Fibroblast of villous mesenchyme (primary cell): Measurements from ENCODE around the gene COPE. TPM values are rescaled to one million over a fixed set of nuclear protein-coding genes. Genes with fewer than 3 reads are reported as not detected.

Source experiments
- DNase-seq: peaks from one replicate; pipeline ENCODE4 v3.0.0-alpha.2; 2010; ENCODE audit warnings: low read depth
- H3K4me3 ChIP-seq: 2 replicates; pipeline ENCODE4 v1.5.1; 2011; ENCODE audit warnings: low read depth, mild to moderate bottlenecking, low read length
- CTCF ChIP-seq: IDR thresholded peaks from 2 replicates; pipeline ENCODE4 v1.5.1; 2012; ENCODE audit warnings: low read depth, mild to moderate bottlenecking, low read length; ENCODE audit not compliant: insufficient read depth
- total RNA-seq: library from RNA; depleted of rRNA; stranded (reverse); fragments of >200 nt; gene quantifications from 2 replicates; pipeline ENCODE4 v1.2.3, GENCODE V29; 2012

COPE gene
- total RNA-seq, 1 donor: 222 TPM

DNA sequence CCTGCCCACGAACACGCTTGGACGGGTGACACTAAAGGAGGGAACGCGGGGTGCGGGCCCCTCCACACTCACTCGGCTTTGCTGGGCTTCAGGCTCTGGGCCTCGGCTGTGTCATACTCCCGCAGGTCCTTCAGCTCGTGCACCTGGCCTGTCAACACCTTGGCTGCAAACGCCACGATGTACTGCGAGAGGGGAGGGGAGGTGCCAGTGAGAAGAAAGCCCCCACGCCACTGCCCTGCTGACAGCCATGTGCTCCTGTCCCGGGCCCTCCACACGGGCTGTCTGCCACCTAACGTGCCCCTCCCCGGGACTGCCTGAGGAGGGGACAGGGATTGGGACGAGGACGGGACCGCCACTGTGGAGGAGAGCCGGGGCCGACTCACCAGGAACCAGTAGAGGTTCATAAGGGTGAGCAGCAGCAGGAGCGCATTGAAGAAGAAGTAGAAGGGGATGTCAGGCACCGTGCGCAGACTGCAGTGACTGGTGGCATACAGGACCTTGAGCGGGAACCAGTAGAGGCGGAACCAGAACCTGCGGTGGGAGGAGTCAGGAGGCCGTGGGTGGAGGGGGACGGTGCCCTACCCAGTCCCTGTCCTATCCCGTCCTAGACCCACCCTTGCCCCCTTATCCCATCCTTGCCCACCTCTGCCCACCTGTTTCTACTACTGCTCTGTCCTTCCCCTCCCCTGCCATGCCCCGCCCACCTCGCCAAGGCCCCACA is 40.2 kb downstream of the COPE start:
- no peak for DNase-seq
- no peak overlapping the region for H3K4me3 ChIP-seq
- no peak for TF ChIP-seq CTCF

- TF ChIP-seq CTCF: no peak
- H3K4me3 ChIP-seq: no peak overlapping the region
- DNase-seq: no peak
Observed at GRCh38 chr19:18878058-18878797, 41.0 kb downstream of the COPE start.

DNA sequence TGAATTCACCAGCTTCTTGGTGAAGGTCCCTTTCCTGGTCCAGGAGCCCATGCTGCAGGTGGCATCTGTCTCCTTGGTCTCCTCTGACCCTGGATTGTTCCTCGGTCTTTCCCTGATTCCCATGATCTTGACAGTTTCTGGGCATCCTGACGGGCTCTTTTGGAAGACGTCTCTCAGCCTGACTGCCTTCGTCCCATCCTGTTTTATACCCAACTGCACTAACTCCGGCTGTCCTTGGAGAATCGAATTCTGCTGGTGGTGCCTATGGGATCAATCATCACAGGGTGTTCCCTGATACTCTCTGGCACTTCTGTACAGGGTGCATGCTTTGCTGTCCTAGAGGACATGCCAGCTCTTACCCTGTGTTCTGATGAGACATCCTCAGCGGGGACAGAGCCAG is 42.3 kb downstream of the COPE start:
- DNase-seq: no peak
- no peak overlapping the region for H3K4me3 ChIP-seq
- no peak for TF ChIP-seq CTCF

DNA sequence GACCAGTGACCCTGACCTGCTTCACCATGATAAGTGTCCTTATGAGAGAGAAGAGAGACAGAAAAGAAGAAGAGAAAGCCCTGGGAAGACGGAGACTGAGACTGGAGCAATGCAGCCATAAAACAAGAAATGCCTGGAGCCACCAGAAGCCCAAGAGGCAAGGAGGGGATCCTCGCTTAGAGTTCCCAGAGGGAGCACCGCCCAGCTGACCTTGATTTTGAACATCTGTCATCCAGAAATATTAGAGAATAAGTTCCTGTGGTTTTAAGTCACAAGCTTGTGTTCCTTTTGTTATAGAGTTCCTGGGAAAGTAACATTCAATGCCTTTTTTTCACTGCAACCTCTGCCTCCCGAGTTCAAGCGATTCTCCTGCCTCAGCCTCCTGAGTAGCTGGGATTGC is 43.5 kb downstream of the COPE start:
- TF ChIP-seq CTCF: no peak
- peak; percentile 68 for DNase-seq
- no peak overlapping the region for H3K4me3 ChIP-seq

DNA sequence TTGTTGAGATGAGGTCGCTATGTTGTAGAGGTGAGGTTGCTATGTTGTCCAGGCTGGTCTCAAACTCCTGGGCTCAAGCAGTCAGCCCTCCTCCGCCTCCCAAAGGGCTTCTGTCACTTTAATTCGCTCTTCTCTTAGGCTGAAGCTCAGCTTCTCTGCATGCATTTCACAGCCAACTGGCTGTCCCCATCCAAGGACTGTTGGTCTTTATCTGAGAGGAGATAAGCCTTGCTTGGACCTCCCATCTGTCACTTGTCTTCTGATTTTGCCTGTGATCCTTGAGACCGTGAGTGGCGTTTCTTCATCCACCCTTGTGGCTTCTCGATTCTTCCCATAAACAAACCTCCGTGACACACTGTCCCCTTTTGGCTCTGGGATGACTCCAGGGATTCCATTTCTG is 47.6 kb downstream of the COPE start:
- no peak overlapping the region for H3K4me3 ChIP-seq
- DNase-seq: no peak
- TF ChIP-seq CTCF: no peak

- DNase-seq: no peak
- no peak overlapping the region for H3K4me3 ChIP-seq
- TF ChIP-seq CTCF: no peak
Observed at GRCh38 chr19:18870531-18871172, 48.5 kb downstream of the COPE start.
